ENCODE measurements around the gene BCL2. TPM values are rescaled to one million over a fixed set of nuclear protein-coding genes. Genes with fewer than 3 reads are reported as not detected.
"Not testable (repeated sequence)": the region's sequence is repeated elsewhere in the genome, so short reads cannot be mapped to it uniquely, and the experiment has no call there.

BCL2 gene
- total RNA-seq, 1 donor from 2014 or later = 81.3 TPM

GRCh38 chr18:63192126-63192884 is 127.3 kb downstream of the BCL2 start:
- intact Hi-C loops (cut with micrococcal nuclease) = no loop called here
- Mint-ChIP-seq H3K27ac (no peak overlapping the region), H3K36me3 (ENCODE audit: low read depth) (peaks cover 40% of the 10 kb centered on the region), H3K27me3 (no peaks in the 10 kb centered on the region), H3K4me1 (peaks cover 52% of the 10 kb centered on the region), H3K9me3 (no peaks in the 10 kb centered on the region), H3K4me3 (no peak overlapping the region)
- DNase-seq = no peak

GRCh38 chr18:63191413-63191812 is 128.2 kb downstream of the BCL2 start:
- Mint-ChIP-seq H3K9me3 (no peaks in the 10 kb centered on the region), H3K4me1 (peaks cover 60% of the 10 kb centered on the region), H3K36me3 (ENCODE audit: low read depth) (peaks cover 43% of the 10 kb centered on the region), H3K27ac (no peak overlapping the region), H3K4me3 (no peak overlapping the region), H3K27me3 (no peaks in the 10 kb centered on the region)
- intact Hi-C loops (cut with micrococcal nuclease) = no loop called here
- no peak for DNase-seq

- peaks cover 62% of the 10 kb centered on the region for H3K4me1 Mint-ChIP-seq
- DNase-seq; H3K27me3 Mint-ChIP-seq; H3K27ac Mint-ChIP-seq; H3K4me3 Mint-ChIP-seq; H3K9me3 Mint-ChIP-seq; intact Hi-C loops (cut with micrococcal nuclease): not testable (repeated sequence)
- peaks cover 46% of the 10 kb centered on the region for H3K36me3 Mint-ChIP-seq (ENCODE audit: low read depth)
Observed at GRCh38 chr18:63190838-63191237, 128.7 kb downstream of the BCL2 start.

GRCh38 chr18:63189817-63190216 is 129.8 kb downstream of the BCL2 start:
- DNase-seq = no peak
- Mint-ChIP-seq H3K27ac (no peak overlapping the region), H3K4me3 (no peak overlapping the region), H3K27me3 (no peaks in the 10 kb centered on the region), H3K36me3 (ENCODE audit: low read depth) (peaks cover 46% of the 10 kb centered on the region), H3K4me1 (peaks cover 62% of the 10 kb centered on the region), H3K9me3 (no peaks in the 10 kb centered on the region)
- intact Hi-C loops (cut with micrococcal nuclease) = no loop called here

- intact Hi-C loops (cut with micrococcal nuclease) = no loop called here
- Mint-ChIP-seq H3K4me3 (no peak overlapping the region), H3K27me3 (no peaks in the 10 kb centered on the region), H3K9me3 (no peaks in the 10 kb centered on the region), H3K27ac (no peak overlapping the region), H3K4me1 (peaks cover 64% of the 10 kb centered on the region), H3K36me3 (ENCODE audit: low read depth) (peaks cover 49% of the 10 kb centered on the region)
- DNase-seq = no peak
Observed at GRCh38 chr18:63189041-63189440, 130.5 kb downstream of the BCL2 start.

GRCh38 chr18:63187791-63188460 is 131.6 kb downstream of the BCL2 start:
- no peak overlapping the region for H3K4me3 Mint-ChIP-seq
- no peak for DNase-seq
- H3K27ac Mint-ChIP-seq = peak overlapping the region; percentile 70
- intact Hi-C loops (cut with micrococcal nuclease) = loop anchor here (1.0 kb wide), 1 partner anchor 8 kb away; no protein-coding TSS in a partner anchor
- H3K27me3 Mint-ChIP-seq = no peaks in the 10 kb centered on the region
- H3K36me3 Mint-ChIP-seq (ENCODE audit: low read depth) = peaks cover 51% of the 10 kb centered on the region
- H3K9me3 Mint-ChIP-seq = no peaks in the 10 kb centered on the region
- peaks cover 66% of the 10 kb centered on the region for H3K4me1 Mint-ChIP-seq

- H3K27ac Mint-ChIP-seq = peak overlapping the region; percentile 34
- peak overlapping the region; percentile 31 for H3K4me3 Mint-ChIP-seq
- intact Hi-C loops (cut with micrococcal nuclease) = no loop called here
- peaks cover 50% of the 10 kb centered on the region for H3K36me3 Mint-ChIP-seq (ENCODE audit: low read depth)
- no peaks in the 10 kb centered on the region for H3K27me3 Mint-ChIP-seq
- H3K9me3 Mint-ChIP-seq = no peaks in the 10 kb centered on the region
- no peak for DNase-seq
- H3K4me1 Mint-ChIP-seq = peaks cover 64% of the 10 kb centered on the region
Observed at GRCh38 chr18:63187223-63187574, 132.4 kb downstream of the BCL2 start.

GRCh38 chr18:63186520-63187222 is 132.9 kb downstream of the BCL2 start:
- intact Hi-C loops (cut with micrococcal nuclease) = no loop called here
- H3K4me1 Mint-ChIP-seq = peaks cover 62% of the 10 kb centered on the region
- peak overlapping the region; percentile 31 for H3K4me3 Mint-ChIP-seq
- no peaks in the 10 kb centered on the region for H3K27me3 Mint-ChIP-seq
- no peaks in the 10 kb centered on the region for H3K9me3 Mint-ChIP-seq
- no peak for DNase-seq
- peak overlapping the region; percentile 34 for H3K27ac Mint-ChIP-seq
- peaks cover 47% of the 10 kb centered on the region for H3K36me3 Mint-ChIP-seq (ENCODE audit: low read depth)

- Mint-ChIP-seq H3K36me3 (ENCODE audit: low read depth) (peaks cover 46% of the 10 kb centered on the region), H3K9me3 (no peaks in the 10 kb centered on the region), H3K4me1 (peaks cover 62% of the 10 kb centered on the region), H3K27me3 (no peaks in the 10 kb centered on the region), H3K4me3 (no peak overlapping the region), H3K27ac (no peak overlapping the region)
- intact Hi-C loops (cut with micrococcal nuclease) = no loop called here
- no peak for DNase-seq
Observed at GRCh38 chr18:63185984-63186383, 133.6 kb downstream of the BCL2 start.

- Mint-ChIP-seq H3K9me3 (no peaks in the 10 kb centered on the region), H3K36me3 (ENCODE audit: low read depth) (peaks cover 47% of the 10 kb centered on the region), H3K4me1 (peaks cover 50% of the 10 kb centered on the region), H3K4me3 (no peak overlapping the region), H3K27ac (no peak overlapping the region), H3K27me3 (no peaks in the 10 kb centered on the region)
- no peak for DNase-seq
- intact Hi-C loops (cut with micrococcal nuclease) = no loop called here
Observed at GRCh38 chr18:63183952-63184770, 135.4 kb downstream of the BCL2 start.

- intact Hi-C loops (cut with micrococcal nuclease) = no loop called here
Observed at GRCh38 chr18:63183378-63183777, 136.2 kb downstream of the BCL2 start.

GRCh38 chr18:63182861-63183260 is 136.7 kb downstream of the BCL2 start:
- intact Hi-C loops (cut with micrococcal nuclease) = no loop called here
- peaks cover 41% of the 10 kb centered on the region for H3K4me1 Mint-ChIP-seq
- H3K4me3 Mint-ChIP-seq = no peak overlapping the region
- H3K9me3 Mint-ChIP-seq = no peaks in the 10 kb centered on the region
- no peak for DNase-seq
- H3K36me3 Mint-ChIP-seq (ENCODE audit: low read depth) = peaks cover 46% of the 10 kb centered on the region
- peak overlapping the region; percentile 14 for H3K27ac Mint-ChIP-seq
- no peaks in the 10 kb centered on the region for H3K27me3 Mint-ChIP-seq

More at GRCh38 chr18:63183378-63183777, 136.2 kb downstream of the BCL2 start:
- H3K4me1 Mint-ChIP-seq = peaks cover 45% of the 10 kb centered on the region
- no peaks in the 10 kb centered on the region for H3K27me3 Mint-ChIP-seq
- H3K36me3 Mint-ChIP-seq (ENCODE audit: low read depth) = peaks cover 46% of the 10 kb centered on the region
- H3K4me3 Mint-ChIP-seq = no peak overlapping the region
- no peak for DNase-seq
- no peaks in the 10 kb centered on the region for H3K9me3 Mint-ChIP-seq
- H3K27ac Mint-ChIP-seq = peak overlapping the region; percentile 26

GRCh38 chr18:63182310-63182772 is 137.2 kb downstream of the BCL2 start:
- H3K9me3 Mint-ChIP-seq = no peaks in the 10 kb centered on the region
- H3K4me3 Mint-ChIP-seq = no peak overlapping the region
- intact Hi-C loops (cut with micrococcal nuclease) = no loop called here

More at GRCh38 chr18:63182310-63182772, 137.2 kb downstream of the BCL2 start:
- Mint-ChIP-seq H3K27ac (peak overlapping the region; percentile 62), H3K27me3 (no peaks in the 10 kb centered on the region), H3K36me3 (ENCODE audit: low read depth) (peaks cover 41% of the 10 kb centered on the region), H3K4me1 (peaks cover 36% of the 10 kb centered on the region)
- no peak for DNase-seq

Data from activated CD4-positive, alpha-beta T cell treated with anti-CD3 and anti-CD28 coated beads, Interleukin-2, amount 10 ng/mL, durations not matched to agents 24 days and 14 days (primary cell).